K562 (cell line): Measurements from ENCODE around the gene CELSR1. TPM values are rescaled to one million over a fixed set of nuclear protein-coding genes. Genes with fewer than 3 reads are reported as not detected.
A peak's percentile ranks its signal among the peaks of the same experiment; 100 is the strongest.

ENCODE experiments used
- E2F8 ChIP-seq: fragments of 450-650 bp; IDR thresholded peaks from 2 replicates; pipeline ENCODE4 v1.7.1; 2018; ENCODE audit warnings: mild to moderate bottlenecking, low read depth; ENCODE audit not compliant: partially characterized antibody
- EP400 ChIP-seq: fragments of 450-650 bp; IDR thresholded peaks from 2 replicates; pipeline ENCODE4 v1.6.1; 2017; ENCODE audit warnings: antibody characterized with exemption, mild to moderate bottlenecking, moderate library complexity
- GATAD2B ChIP-seq: fragments of 450-650 bp; IDR thresholded peaks from 2 replicates; pipeline ENCODE4 v1.6.1; 2017; ENCODE audit warnings: mild to moderate bottlenecking, borderline replicate concordance
- HDAC6 ChIP-seq: IDR thresholded peaks from 2 replicates; pipeline ENCODE4 v1.6.1; 2012; ENCODE audit warnings: low read depth, mild to moderate bottlenecking, control low read depth, inconsistent platforms, low read length, moderate library complexity
- HDGF ChIP-seq: fragments of 450-650 bp; IDR thresholded peaks from 2 replicates; pipeline ENCODE4 v1.6.1; 2016
- MTF1 ChIP-seq: fragments of 250-450 bp; sonication (Bioruptor Pico); IDR thresholded peaks from 2 replicates; pipeline ENCODE4 v1.9.0; 2021; ENCODE audit warnings: moderate library complexity, mild to moderate bottlenecking, inconsistent platforms, borderline replicate concordance
- NFIC ChIP-seq: fragments of 450-650 bp; IDR thresholded peaks from 2 replicates; pipeline ENCODE4 v1.6.1; 2017; ENCODE audit warnings: mild to moderate bottlenecking, inconsistent platforms
- SRSF1 ChIP-seq: fragments of 200-400 bp; formaldehyde crosslinking; IDR thresholded peaks from 2 replicates; pipeline ENCODE4 v1.6.1; 2017; ENCODE audit warnings: mild to moderate bottlenecking, low read depth, low read length, moderate library complexity
- STAT5A ChIP-seq: IDR thresholded peaks from 2 replicates; pipeline ENCODE4 v1.6.1; 2012; ENCODE audit warnings: low read length, inconsistent platforms, borderline replicate concordance
- ZNF263 ChIP-seq: sonication (generic); formaldehyde crosslinking; IDR thresholded peaks from 2 replicates; pipeline ENCODE4 v1.8.0; 2022; ENCODE audit warnings: mild to moderate bottlenecking, missing genetic modification reagents, borderline replicate concordance
- polyA plus RNA-seq, 8 experiments: library from polyadenylated mRNA; depleted of rRNA in 4 of 8; stranded (reverse) in 5 of 8; unstranded in 3 of 8; fragments of >200 nt; fragmentation: Nextera tagmentation in 2 of 8; fragmentation: Illumina TruSeq in 1 of 8; extraction: Ambion mirVana in 2 of 8; extraction: Trizol in 1 of 8; gene quantifications; 2 replicates each; pipeline versions ENCODE4 v1.2.1 to v1.2.3, GENCODE V29; 2011 to 2014; ENCODE audit warnings: inconsistent platforms in 1 of 8, missing spikeins in 1 of 8
- total RNA-seq, 7 experiments: library from RNA; depleted of rRNA in 6 of 7; stranded (reverse); fragments of >200 nt in 6 of 7; fragmentation: Illumina TruSeq in 2 of 7; extraction: Trizol in 2 of 7; gene quantifications; 2 replicates each; pipeline versions ENCODE4 v1.2.1 to v1.2.3, GENCODE V29; 2011 to 2021; ENCODE audit warnings: low replicate concordance in 1 of 7
- TF ChIP-seq, protein P1 (sequence below): fragments of 450-650 bp; IDR thresholded peaks from 2 replicates; pipeline ENCODE4 v1.6.1; 2016; ENCODE audit warnings: antibody characterized with exemption
- TF ChIP-seq, protein P2 (sequence below): fragments of 450-650 bp; IDR thresholded peaks from 2 replicates; pipeline ENCODE4 v1.6.1; 2016; ENCODE audit warnings: mild to moderate bottlenecking, moderate library complexity

CELSR1 gene
- total and polyA plus RNA-seq, 9 of the 15 experiments (the other 6 are each of a cell fraction or from before 2014, with no cell fraction given), result under 0.01 to 0.09 TPM; not detected in 7

GRCh38 chr22:46563381-46564083, 26.1 kb upstream of the CELSR1 start (continued):
- no peak for TF ChIP-seq STAT5A
- TF ChIP-seq, protein P1, sequence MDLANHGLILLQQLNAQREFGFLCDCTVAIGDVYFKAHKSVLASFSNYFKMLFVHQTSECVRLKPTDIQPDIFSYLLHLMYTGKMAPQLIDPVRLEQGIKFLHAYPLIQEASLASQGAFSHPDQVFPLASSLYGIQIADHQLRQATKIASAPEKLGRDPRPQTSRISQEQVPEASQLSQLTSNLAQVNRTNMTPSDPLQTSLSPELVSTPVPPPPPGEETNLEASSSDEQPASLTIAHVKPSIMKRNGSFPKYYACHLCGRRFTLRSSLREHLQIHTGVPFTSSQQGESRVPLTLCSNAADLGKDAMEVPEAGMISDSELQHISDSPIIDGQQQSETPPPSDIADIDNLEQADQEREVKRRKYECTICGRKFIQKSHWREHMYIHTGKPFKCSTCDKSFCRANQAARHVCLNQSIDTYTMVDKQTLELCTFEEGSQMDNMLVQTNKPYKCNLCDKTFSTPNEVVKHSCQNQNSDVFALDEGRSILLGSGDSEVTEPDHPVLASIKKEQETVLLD, result no peak
- no peak for TF ChIP-seq HDAC6
- TF ChIP-seq SRSF1, result no peak
- no peak for TF ChIP-seq MTF1
- no peak for TF ChIP-seq NFIC
- TF ChIP-seq E2F8, result no peak
- 0 out of 2 replicates have a peak, but pooled peaks have one; percentile 41 for TF ChIP-seq EP400
- no peak for TF ChIP-seq HDGF
- TF ChIP-seq GATAD2B, result no peak
- no peak for TF ChIP-seq ZNF263
- TF ChIP-seq, protein P2, sequence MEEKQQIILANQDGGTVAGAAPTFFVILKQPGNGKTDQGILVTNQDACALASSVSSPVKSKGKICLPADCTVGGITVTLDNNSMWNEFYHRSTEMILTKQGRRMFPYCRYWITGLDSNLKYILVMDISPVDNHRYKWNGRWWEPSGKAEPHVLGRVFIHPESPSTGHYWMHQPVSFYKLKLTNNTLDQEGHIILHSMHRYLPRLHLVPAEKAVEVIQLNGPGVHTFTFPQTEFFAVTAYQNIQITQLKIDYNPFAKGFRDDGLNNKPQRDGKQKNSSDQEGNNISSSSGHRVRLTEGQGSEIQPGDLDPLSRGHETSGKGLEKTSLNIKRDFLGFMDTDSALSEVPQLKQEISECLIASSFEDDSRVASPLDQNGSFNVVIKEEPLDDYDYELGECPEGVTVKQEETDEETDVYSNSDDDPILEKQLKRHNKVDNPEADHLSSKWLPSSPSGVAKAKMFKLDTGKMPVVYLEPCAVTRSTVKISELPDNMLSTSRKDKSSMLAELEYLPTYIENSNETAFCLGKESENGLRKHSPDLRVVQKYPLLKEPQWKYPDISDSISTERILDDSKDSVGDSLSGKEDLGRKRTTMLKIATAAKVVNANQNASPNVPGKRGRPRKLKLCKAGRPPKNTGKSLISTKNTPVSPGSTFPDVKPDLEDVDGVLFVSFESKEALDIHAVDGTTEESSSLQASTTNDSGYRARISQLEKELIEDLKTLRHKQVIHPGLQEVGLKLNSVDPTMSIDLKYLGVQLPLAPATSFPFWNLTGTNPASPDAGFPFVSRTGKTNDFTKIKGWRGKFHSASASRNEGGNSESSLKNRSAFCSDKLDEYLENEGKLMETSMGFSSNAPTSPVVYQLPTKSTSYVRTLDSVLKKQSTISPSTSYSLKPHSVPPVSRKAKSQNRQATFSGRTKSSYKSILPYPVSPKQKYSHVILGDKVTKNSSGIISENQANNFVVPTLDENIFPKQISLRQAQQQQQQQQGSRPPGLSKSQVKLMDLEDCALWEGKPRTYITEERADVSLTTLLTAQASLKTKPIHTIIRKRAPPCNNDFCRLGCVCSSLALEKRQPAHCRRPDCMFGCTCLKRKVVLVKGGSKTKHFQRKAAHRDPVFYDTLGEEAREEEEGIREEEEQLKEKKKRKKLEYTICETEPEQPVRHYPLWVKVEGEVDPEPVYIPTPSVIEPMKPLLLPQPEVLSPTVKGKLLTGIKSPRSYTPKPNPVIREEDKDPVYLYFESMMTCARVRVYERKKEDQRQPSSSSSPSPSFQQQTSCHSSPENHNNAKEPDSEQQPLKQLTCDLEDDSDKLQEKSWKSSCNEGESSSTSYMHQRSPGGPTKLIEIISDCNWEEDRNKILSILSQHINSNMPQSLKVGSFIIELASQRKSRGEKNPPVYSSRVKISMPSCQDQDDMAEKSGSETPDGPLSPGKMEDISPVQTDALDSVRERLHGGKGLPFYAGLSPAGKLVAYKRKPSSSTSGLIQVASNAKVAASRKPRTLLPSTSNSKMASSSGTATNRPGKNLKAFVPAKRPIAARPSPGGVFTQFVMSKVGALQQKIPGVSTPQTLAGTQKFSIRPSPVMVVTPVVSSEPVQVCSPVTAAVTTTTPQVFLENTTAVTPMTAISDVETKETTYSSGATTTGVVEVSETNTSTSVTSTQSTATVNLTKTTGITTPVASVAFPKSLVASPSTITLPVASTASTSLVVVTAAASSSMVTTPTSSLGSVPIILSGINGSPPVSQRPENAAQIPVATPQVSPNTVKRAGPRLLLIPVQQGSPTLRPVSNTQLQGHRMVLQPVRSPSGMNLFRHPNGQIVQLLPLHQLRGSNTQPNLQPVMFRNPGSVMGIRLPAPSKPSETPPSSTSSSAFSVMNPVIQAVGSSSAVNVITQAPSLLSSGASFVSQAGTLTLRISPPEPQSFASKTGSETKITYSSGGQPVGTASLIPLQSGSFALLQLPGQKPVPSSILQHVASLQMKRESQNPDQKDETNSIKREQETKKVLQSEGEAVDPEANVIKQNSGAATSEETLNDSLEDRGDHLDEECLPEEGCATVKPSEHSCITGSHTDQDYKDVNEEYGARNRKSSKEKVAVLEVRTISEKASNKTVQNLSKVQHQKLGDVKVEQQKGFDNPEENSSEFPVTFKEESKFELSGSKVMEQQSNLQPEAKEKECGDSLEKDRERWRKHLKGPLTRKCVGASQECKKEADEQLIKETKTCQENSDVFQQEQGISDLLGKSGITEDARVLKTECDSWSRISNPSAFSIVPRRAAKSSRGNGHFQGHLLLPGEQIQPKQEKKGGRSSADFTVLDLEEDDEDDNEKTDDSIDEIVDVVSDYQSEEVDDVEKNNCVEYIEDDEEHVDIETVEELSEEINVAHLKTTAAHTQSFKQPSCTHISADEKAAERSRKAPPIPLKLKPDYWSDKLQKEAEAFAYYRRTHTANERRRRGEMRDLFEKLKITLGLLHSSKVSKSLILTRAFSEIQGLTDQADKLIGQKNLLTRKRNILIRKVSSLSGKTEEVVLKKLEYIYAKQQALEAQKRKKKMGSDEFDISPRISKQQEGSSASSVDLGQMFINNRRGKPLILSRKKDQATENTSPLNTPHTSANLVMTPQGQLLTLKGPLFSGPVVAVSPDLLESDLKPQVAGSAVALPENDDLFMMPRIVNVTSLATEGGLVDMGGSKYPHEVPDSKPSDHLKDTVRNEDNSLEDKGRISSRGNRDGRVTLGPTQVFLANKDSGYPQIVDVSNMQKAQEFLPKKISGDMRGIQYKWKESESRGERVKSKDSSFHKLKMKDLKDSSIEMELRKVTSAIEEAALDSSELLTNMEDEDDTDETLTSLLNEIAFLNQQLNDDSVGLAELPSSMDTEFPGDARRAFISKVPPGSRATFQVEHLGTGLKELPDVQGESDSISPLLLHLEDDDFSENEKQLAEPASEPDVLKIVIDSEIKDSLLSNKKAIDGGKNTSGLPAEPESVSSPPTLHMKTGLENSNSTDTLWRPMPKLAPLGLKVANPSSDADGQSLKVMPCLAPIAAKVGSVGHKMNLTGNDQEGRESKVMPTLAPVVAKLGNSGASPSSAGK, result peak; percentile 29; the same call in 1 of the 2 replicates
